Mucosa of stomach (tissue), 1 donor: ENCODE measurements around the gene BACE1-AS.

Experiments used
- H3K27me3 ChIP-seq: one replicate; pipeline ENCODE4 v1.7.0; 2013; ENCODE audit warnings: mild to moderate bottlenecking, low read length; ENCODE audit not compliant: control insufficient read depth, insufficient read depth
- H3K36me3 ChIP-seq: one replicate; pipeline ENCODE4 v1.7.0; 2013; ENCODE audit warnings: low read length; ENCODE audit not compliant: control insufficient read depth, insufficient read depth
- H3K4me1 ChIP-seq: one replicate; pipeline ENCODE4 v1.7.0; 2013; ENCODE audit warnings: mild to moderate bottlenecking, low read length; ENCODE audit not compliant: control insufficient read depth, insufficient read depth
- H3K4me3 ChIP-seq: one replicate; pipeline ENCODE4 v1.7.0; 2013; ENCODE audit warnings: low read length
- H3K9ac ChIP-seq: one replicate; pipeline ENCODE4 v1.7.0; 2013; ENCODE audit warnings: mild to moderate bottlenecking, low read length, moderate library complexity
- H3K9me3 ChIP-seq: one replicate; pipeline ENCODE4 v1.7.0; 2013; ENCODE audit warnings: mild to moderate bottlenecking, low read length, moderate library complexity; ENCODE audit not compliant: control insufficient read depth
- donor health status: Pancreatic carcinoma.

Gene BACE1-AS

DNA sequence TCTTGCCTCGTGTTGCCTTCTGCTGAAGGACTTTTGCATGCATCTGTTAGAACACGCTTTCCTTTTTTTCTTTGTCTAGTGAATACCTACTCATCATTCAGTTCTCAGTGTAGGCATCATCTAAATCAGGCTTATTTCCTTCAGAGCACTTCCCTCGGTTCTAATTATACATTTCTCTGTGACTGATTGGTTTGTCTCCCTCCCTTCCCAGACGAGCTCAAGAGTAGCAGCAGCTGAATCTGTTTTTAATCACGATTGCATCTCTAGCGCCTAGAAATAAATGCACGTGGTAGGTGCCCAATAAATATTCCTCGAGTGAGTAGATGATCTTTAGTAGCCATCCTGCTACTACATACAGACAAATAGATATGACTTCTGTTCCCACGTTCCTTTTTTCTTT lies 42.8 kb downstream of the BACE1-AS start:
- no peak overlapping the region for H3K9ac ChIP-seq
- no peaks in the 10 kb centered on the region for H3K9me3 ChIP-seq
- no peaks in the 10 kb centered on the region for H3K36me3 ChIP-seq
- no peak overlapping the region for H3K4me3 ChIP-seq
- H3K27me3 ChIP-seq, result no peaks in the 10 kb centered on the region
- peaks cover 3% of the 10 kb centered on the region for H3K4me1 ChIP-seq

DNA sequence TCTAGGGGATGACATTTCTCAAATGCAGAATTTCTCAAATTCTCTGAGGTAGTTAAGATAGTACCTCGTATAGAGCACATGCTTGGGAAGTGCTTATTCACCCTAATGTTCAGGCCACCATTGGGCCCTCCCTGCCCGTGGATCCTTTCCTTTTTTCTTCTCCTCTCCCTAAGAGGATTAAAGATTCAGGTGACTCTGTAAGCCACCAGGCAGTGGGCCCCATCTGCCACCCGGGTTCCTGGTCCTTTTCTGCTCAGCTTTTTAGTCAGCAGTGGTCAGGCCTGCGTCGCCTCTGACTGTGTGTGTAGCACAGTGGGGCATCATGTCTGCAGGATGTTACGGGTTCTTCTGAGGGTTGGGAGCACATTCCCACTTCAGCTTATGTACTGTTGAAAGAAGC lies 43.8 kb downstream of the BACE1-AS start:
- H3K4me1 ChIP-seq, result no peaks in the 10 kb centered on the region
- H3K36me3 ChIP-seq, result no peaks in the 10 kb centered on the region
- H3K4me3 ChIP-seq, result no peak overlapping the region
- H3K9ac ChIP-seq, result no peak overlapping the region
- no peaks in the 10 kb centered on the region for H3K9me3 ChIP-seq
- no peaks in the 10 kb centered on the region for H3K27me3 ChIP-seq

DNA sequence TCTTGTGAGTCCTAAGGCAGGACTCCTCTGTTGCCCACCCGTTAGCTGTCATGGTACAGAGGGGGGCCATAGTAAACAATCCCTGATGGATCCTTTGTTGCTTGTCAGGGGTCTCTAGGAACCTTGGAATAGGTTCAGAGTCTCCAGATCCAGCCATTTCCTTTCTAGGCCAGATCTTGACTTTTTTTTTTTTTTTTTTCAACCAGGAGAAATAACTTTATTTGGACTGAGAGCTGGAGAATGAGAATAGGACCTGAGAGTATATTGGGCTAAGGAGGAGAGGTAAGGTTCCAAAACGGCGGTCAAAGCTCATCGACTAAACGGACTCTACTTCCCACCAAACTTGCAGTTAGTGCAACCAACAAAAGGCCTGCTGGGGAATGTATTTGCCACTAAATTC lies 44.3 kb downstream of the BACE1-AS start:
- H3K36me3 ChIP-seq, result no peaks in the 10 kb centered on the region
- H3K9ac ChIP-seq, result no peak overlapping the region
- no peaks in the 10 kb centered on the region for H3K4me1 ChIP-seq
- no peaks in the 10 kb centered on the region for H3K9me3 ChIP-seq
- no peaks in the 10 kb centered on the region for H3K27me3 ChIP-seq
- no peak overlapping the region for H3K4me3 ChIP-seq

DNA sequence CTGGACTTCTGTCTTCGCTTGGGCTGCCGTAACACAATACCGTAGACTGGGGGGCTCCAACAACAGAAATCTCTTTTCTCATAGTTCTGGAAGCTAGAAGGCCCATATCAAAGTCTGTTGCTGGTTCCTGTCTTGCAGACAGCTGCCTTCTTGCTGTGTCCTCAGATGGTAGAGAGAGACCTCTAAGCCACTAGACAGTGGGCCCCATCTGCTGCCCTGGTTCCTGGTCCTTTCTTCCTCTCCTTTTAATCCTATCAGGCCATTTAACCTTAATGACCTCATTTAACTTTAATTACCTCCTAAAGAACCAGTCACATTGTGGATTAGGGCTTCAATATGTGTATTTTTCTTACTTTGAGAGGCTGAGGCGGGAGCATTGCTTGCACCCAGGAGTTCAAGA lies 45.9 kb downstream of the BACE1-AS start:
- Histone ChIP-seq H3K9me3 (no peaks in the 10 kb centered on the region), H3K9ac (no peak overlapping the region), H3K36me3 (no peaks in the 10 kb centered on the region), H3K4me3 (no peak overlapping the region), H3K27me3 (no peaks in the 10 kb centered on the region), H3K4me1 (no peaks in the 10 kb centered on the region)
